Epithelial cell of esophagus (primary cell): ENCODE data around the gene STK32B.

Source experiments
- DNase-seq: peaks from one replicate; pipeline ENCODE4 v3.0.0; 2010; ENCODE audit warnings: low read depth
- H3K4me3 ChIP-seq: 2 replicates; pipeline ENCODE4 v1.5.1; 2011; ENCODE audit warnings: mild to moderate bottlenecking, low read length, control low read depth
- CTCF ChIP-seq: IDR thresholded peaks from 2 replicates; pipeline ENCODE4 v1.5.1; 2011; ENCODE audit warnings: low read depth, mild to moderate bottlenecking, low read length, control low read depth, inconsistent platforms; ENCODE audit not compliant: insufficient read depth; ENCODE audit errors: missing control alignments

STK32B gene

DNA sequence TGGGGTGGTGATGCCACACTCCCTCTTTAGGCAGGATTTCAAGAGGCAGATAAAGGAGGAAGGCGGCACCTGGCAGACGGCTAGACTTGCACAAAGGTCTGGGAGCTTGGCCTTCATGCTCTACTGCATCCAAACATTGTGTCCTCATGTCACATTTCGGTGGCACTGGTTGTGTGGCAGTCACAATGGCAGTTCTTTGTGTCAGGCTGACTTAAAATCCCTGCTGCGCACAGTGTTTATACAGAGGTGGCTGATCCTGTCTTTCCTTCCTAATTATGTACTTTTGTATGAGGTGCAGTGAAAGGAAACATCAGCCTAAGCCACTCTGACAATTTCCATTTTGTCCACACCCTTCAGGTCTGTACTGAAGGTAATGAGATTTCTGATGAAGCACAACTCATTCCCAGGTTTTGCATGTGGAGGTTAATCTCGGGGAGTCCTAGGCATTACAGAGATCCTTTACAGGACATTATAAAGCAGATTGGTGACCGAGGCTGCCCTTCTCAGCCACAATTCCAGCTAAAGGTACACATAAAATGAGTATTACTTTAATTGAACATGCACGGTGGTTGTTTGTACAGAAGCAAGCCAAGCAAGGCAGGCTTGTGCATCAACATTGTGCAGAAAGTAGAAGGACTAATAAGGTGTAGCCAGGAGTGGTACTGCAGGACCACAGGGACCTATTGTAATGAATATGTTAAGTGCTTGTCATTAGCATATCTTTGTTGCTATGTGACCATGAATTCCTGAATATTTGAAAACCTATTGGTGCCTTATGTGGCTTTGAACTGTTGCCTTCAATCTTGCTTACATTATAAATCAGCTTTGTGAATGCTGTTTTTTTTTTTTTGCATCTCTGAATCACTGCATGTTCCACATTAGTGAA, 147.6 kb downstream of the STK32B start:
- H3K4me3 ChIP-seq = no peak overlapping the region
- TF ChIP-seq CTCF = no peak
- no peak for DNase-seq

DNA sequence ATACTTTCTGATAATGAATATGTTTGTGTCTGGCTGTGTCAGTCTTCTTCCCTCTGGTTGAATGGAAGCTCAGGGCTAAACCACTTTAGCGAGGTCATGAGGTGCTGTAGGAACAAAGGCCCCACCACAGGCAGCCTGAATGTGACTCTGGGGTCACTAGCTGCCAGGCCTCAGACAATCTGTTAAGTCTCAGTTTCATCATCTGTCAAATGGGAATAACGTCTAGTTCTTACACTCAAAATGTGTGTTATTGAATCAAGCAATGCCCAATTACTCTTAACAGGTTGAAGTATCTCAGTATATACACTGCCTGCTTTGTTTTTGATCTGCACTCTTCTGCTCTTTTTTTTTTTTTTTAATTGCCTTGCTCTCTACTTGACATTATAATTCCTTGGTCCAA, 148.6 kb downstream of the STK32B start:
- no peak for DNase-seq
- TF ChIP-seq CTCF = no peak
- no peak overlapping the region for H3K4me3 ChIP-seq

DNA sequence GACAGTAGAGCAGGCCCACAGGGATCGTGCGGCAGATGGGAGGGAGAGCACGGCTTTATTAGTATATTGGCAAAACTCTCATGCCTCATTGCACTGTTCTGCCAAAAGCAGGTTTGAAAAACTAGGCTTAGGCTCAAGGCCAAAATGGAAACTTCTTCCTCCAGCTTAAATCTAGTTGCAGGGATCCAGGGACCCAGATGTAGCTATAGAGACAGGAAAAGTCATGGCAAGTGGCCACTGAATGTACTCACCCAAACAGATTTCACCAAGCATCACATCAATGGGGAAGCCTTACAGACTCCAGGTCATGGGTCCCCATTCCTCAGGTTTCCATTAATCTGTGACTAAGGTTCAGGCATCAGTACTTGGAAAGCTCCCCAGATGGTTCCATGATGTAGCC, 149.2 kb downstream of the STK32B start:
- TF ChIP-seq CTCF = no peak
- H3K4me3 ChIP-seq = no peak overlapping the region
- DNase-seq = no peak

DNA sequence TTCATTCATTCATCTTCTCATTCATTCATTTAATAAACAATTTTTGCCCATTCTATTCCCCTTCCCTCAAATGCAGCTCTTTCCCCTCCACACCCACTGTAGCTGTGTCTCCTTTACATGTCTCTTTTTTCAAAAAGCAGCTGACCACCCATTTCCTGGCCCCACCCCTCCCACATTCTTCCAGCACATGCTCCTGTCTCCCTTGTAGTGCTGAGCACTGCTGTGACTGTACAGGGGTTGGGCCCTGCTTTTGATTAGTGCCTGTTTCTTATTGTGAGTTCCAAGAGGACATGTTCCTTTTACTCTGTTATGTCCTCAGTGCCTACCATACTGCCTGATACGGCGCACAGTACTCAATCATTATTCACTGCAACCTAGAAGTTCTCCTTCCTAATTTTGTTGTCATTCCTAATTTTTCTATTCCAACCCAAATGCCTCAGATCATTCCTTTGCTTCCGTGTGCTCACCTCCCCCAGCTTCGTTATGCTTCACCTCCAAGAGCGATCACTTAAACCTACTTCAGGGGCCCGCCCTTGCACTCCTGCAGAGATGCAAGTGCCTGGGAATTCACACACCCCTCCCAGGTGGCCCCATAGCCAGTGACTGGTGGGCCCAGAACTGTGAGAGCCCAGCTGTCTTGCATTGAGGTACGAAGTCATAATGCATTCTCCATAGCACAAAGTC, 152.2 kb downstream of the STK32B start:
- H3K4me3 ChIP-seq = no peak overlapping the region
- no peak for DNase-seq
- TF ChIP-seq CTCF = no peak

DNA sequence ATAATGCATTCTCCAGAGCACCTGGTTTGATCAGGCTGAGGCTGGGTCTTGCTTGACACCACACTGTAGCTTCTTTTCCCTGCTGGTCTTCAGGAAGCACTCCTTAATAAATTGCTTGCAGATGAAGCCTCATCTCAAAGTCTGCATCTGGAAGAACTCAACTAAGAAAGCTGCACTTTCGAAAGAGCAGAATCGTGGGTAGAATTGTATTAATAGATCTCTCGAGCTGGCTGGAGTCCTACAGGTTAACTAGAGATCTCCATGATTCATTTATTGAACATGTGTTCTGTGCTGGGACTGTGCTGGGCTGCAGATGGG, 152.7 kb downstream of the STK32B start:
- no peak overlapping the region for H3K4me3 ChIP-seq
- no peak for DNase-seq
- no peak for TF ChIP-seq CTCF

DNA sequence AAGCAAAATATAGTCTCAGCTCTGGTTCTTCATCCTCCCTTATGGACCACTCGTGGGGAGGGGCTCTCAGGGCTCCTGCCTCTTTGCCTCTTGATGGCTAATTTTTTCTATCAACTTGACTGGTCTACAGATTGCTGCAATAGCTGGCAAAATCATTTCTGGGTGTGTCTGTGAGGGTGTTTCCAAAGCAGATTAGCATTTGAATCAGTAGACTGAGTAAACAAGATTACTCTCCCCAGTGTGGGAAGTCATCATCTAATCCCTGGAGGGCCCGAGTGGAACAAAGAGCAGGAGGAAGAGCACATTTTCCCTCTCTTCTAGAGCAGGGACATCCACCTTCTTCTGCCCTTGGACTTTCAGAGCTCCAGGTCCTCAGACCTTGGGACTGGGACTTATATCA, 153.5 kb downstream of the STK32B start:
- no peak for TF ChIP-seq CTCF
- DNase-seq = no peak
- H3K4me3 ChIP-seq = no peak overlapping the region
